ENCODE results near the gene N4BP2L2. TPM values are rescaled to one million over a fixed set of nuclear protein-coding genes. Genes with fewer than 3 reads are reported as not detected.

Gene N4BP2L2
- total RNA-seq, 1 donor from 2014 or later, result 71.2 TPM

Other genes with a start within 250 kb of the N4BP2L2 start
- gene ZAR1L, start 223.4 kb downstream of the N4BP2L2 start, total RNA-seq, result not detected in 2 replicates
- gene BRCA2, start 223.3 kb downstream of the N4BP2L2 start, total RNA-seq, result 1.2 and 3.3 TPM in 2 replicates
- gene N4BP2L1, start 110.7 kb downstream of the N4BP2L2 start, total RNA-seq, result 2.2 and 7.3 TPM in 2 replicates
- gene PDS5B, start 47.7 kb upstream of the N4BP2L2 start, total RNA-seq, result 15.5 and 16.5 TPM in 2 replicates